ENCODE measurements around the gene ADGRL1. TPM values are rescaled to one million over a fixed set of nuclear protein-coding genes. Genes with fewer than 3 reads are reported as not detected.

ADGRL1 gene
- polyA plus RNA-seq, 1 donor (not counting 4 experiments of a cell fraction or from before 2014, with no cell fraction given): 3.2 TPM

DNA sequence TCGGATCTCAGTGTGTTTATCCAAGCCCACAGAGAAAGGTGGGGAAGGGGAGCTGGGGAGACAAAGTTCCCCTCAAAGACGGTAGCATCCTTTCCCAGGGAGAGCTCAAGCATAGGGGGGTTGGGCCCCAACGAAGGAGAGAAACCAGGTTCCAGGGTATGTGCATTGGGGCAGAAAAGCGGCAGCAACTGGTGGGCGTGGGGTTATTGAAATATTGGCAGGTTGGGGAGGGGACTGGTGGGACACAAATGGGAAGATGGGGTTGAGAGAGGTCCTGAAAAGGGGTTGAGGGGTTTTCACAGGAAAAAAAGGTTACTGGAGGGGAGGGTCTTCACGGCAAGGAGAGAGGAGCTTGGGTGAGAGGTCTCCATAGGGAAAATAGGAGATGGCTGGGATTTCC lies 70.6 kb downstream of the ADGRL1 start:
- Histone ChIP-seq H3K27me3 (ENCODE audit: control insufficient read depth, extremely low read depth, insufficient read depth, low read length) (no peaks in the 10 kb centered on the region), H3K4me3 (ENCODE audit: control insufficient read depth in 2 of 3, extremely low read depth in 1 of 3, insufficient read depth in 2 of 3, low read depth in 1 of 3, low read length in 3 of 3) (peak overlapping the region; percentile 71 to 73 (median 73)), H3K4me2 (ENCODE audit: control insufficient read depth, extremely low read depth, insufficient read depth, low read depth, low read length) (peak overlapping the region; percentile 86), H3K4me1 (ENCODE audit: control insufficient read depth, extremely low read depth, insufficient read depth, low read length) (peaks cover 13% of the 10 kb centered on the region), H3K27ac (ENCODE audit: control insufficient read depth, insufficient read depth, low read length) (no peak overlapping the region), H3K36me3 (ENCODE audit: control insufficient read depth in 2 of 2, extremely low read depth in 1 of 2, insufficient read depth in 2 of 2, low read length in 2 of 2) (no peaks in the 10 kb centered on the region), H2AFZ (ENCODE audit: control insufficient read depth, low read length) (no peak overlapping the region), H3K9me3 (ENCODE audit: control insufficient read depth, low read depth, low read length) (no peaks in the 10 kb centered on the region), H3K9me1 (ENCODE audit: control insufficient read depth, extremely low read depth, insufficient read depth, low read length) (peaks cover 2% of the 10 kb centered on the region), H3K9ac (ENCODE audit: control insufficient read depth, extremely low read depth, insufficient read depth, low read length) (peak overlapping the region; percentile 64), H4K20me1 (ENCODE audit: control insufficient read depth, extremely low read depth, insufficient read depth, low read length) (no peaks in the 10 kb centered on the region), H3K79me2 (ENCODE audit: control insufficient read depth, insufficient read depth, low read length) (peaks cover 8% of the 10 kb centered on the region)
- DNase-seq (ENCODE audit: low read depth, low spot score): no peak
- dilution Hi-C loops (cut with MboI; ENCODE audit: extremely low pct_ligation_motif_present, low sequenced_read_pairs): no loop called here
- no peak for FAIRE-seq
- TF ChIP-seq EZH2 (IDR thresholded peaks at IDR 0.05; ENCODE audit: low read length): no peak
- TF ChIP-seq, protein P1, sequence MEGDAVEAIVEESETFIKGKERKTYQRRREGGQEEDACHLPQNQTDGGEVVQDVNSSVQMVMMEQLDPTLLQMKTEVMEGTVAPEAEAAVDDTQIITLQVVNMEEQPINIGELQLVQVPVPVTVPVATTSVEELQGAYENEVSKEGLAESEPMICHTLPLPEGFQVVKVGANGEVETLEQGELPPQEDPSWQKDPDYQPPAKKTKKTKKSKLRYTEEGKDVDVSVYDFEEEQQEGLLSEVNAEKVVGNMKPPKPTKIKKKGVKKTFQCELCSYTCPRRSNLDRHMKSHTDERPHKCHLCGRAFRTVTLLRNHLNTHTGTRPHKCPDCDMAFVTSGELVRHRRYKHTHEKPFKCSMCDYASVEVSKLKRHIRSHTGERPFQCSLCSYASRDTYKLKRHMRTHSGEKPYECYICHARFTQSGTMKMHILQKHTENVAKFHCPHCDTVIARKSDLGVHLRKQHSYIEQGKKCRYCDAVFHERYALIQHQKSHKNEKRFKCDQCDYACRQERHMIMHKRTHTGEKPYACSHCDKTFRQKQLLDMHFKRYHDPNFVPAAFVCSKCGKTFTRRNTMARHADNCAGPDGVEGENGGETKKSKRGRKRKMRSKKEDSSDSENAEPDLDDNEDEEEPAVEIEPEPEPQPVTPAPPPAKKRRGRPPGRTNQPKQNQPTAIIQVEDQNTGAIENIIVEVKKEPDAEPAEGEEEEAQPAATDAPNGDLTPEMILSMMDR (optimal IDR thresholded peaks at IDR 0.05 in 1 of 3, IDR thresholded peaks at IDR 0.05 in 1 of 3, conservative IDR thresholded peaks at IDR 0.05 in 1 of 3; ENCODE audit: extremely low read depth in 1 of 3, insufficient read depth in 2 of 3, low read length in 3 of 3): no peak

GRCh38 chr19:14127929-14128509 lies 78.0 kb downstream of the ADGRL1 start:
- no peaks in the 10 kb centered on the region for H3K79me2 ChIP-seq (ENCODE audit: control insufficient read depth, insufficient read depth, low read length)
- no peaks in the 10 kb centered on the region for H3K4me1 ChIP-seq (ENCODE audit: control insufficient read depth, extremely low read depth, insufficient read depth, low read length)
- no peaks in the 10 kb centered on the region for H3K9me3 ChIP-seq (ENCODE audit: control insufficient read depth, low read depth, low read length)
- H3K27ac ChIP-seq (ENCODE audit: control insufficient read depth, insufficient read depth, low read length): no peak overlapping the region
- H3K4me2 ChIP-seq (ENCODE audit: control insufficient read depth, extremely low read depth, insufficient read depth, low read depth, low read length): no peak overlapping the region
- H3K9ac ChIP-seq (ENCODE audit: control insufficient read depth, extremely low read depth, insufficient read depth, low read length): no peak overlapping the region
- H3K36me3 ChIP-seq (ENCODE audit: control insufficient read depth in 2 of 2, extremely low read depth in 1 of 2, insufficient read depth in 2 of 2, low read length in 2 of 2): peaks cover 0 to 5% of the 10 kb centered on the region in 2 experiments
- TF ChIP-seq, protein P1 (optimal IDR thresholded peaks at IDR 0.05 in 1 of 3, IDR thresholded peaks at IDR 0.05 in 1 of 3, conservative IDR thresholded peaks at IDR 0.05 in 1 of 3; ENCODE audit: extremely low read depth in 1 of 3, insufficient read depth in 2 of 3, low read length in 3 of 3): no peak
- no peak for TF ChIP-seq EZH2 (IDR thresholded peaks at IDR 0.05; ENCODE audit: low read length)
- dilution Hi-C loops (cut with MboI; ENCODE audit: extremely low pct_ligation_motif_present, low sequenced_read_pairs): no loop called here
- no peaks in the 10 kb centered on the region for H3K9me1 ChIP-seq (ENCODE audit: control insufficient read depth, extremely low read depth, insufficient read depth, low read length)
- DNase-seq (ENCODE audit: low read depth, low spot score) (no peak), FAIRE-seq (no peak)
- H4K20me1 ChIP-seq (ENCODE audit: control insufficient read depth, extremely low read depth, insufficient read depth, low read length): no peaks in the 10 kb centered on the region
- H3K4me3 ChIP-seq (ENCODE audit: control insufficient read depth in 2 of 3, extremely low read depth in 1 of 3, insufficient read depth in 2 of 3, low read depth in 1 of 3, low read length in 3 of 3): no peak overlapping the region
- H2AFZ ChIP-seq (ENCODE audit: control insufficient read depth, low read length): no peak overlapping the region
- no peaks in the 10 kb centered on the region for H3K27me3 ChIP-seq (ENCODE audit: control insufficient read depth, extremely low read depth, insufficient read depth, low read length)
